ENCODE data around the gene PPP2R3B.

The PPP2R3B gene

GRCh38 chrX:318739-319578 is 67.7 kb downstream of the PPP2R3B start, which contains the start of gene GTPBP6:
Gene GTPBP6, minus strand, starts transcription at chrX:318796. Its CDS starts 9 bp downstream, at chrX:318787.
- peaks cover 2% of the 10 kb centered on the region for H3K27me3 ChIP-seq (replicated peaks; ENCODE audit: control insufficient read depth, insufficient read depth, low read length)
- H3K36me3 ChIP-seq (ENCODE audit: control insufficient read depth, insufficient read depth, low read length, severe bottlenecking) = peaks cover 11% of the 10 kb centered on the region
- H3K4me1 ChIP-seq (ENCODE audit: control insufficient read depth, insufficient read depth, low read length) = peaks cover 6% of the 10 kb centered on the region
- H3K9me3 ChIP-seq (ENCODE audit: control insufficient read depth, low read length) = no peaks in the 10 kb centered on the region
- H3K9ac ChIP-seq (ENCODE audit: low read length) = peak within 1 kb of the TSS; percentile 95
- peak; percentile 100 for DNase-seq (ENCODE audit: low read depth)
- peak within 1 kb of the TSS; percentile 93 for H3K4me3 ChIP-seq (ENCODE audit: low read length)

- Histone ChIP-seq H3K27me3 (replicated peaks; ENCODE audit: control insufficient read depth, insufficient read depth, low read length) (no peaks in the 10 kb centered on the region), H3K4me1 (ENCODE audit: control insufficient read depth, insufficient read depth, low read length) (peaks cover 6% of the 10 kb centered on the region), H3K9ac (ENCODE audit: low read length) (peak overlapping the region; percentile 84), H3K4me3 (ENCODE audit: low read length) (peak overlapping the region; percentile 84), H3K36me3 (ENCODE audit: control insufficient read depth, insufficient read depth, low read length, severe bottlenecking) (peaks cover 19% of the 10 kb centered on the region), H3K9me3 (ENCODE audit: control insufficient read depth, low read length) (no peaks in the 10 kb centered on the region)
- peak; percentile 100 for DNase-seq (ENCODE audit: low read depth)
Measured at GRCh38 chrX:318068-318738, 68.5 kb downstream of the PPP2R3B start.

GRCh38 chrX:317424-318067 is 69.2 kb downstream of the PPP2R3B start:
- Histone ChIP-seq H3K27me3 (replicated peaks; ENCODE audit: control insufficient read depth, insufficient read depth, low read length) (no peaks in the 10 kb centered on the region), H3K9me3 (ENCODE audit: control insufficient read depth, low read length) (no peaks in the 10 kb centered on the region), H3K9ac (ENCODE audit: low read length) (no peak overlapping the region), H3K4me3 (ENCODE audit: low read length) (peak overlapping the region; percentile 84), H3K36me3 (ENCODE audit: control insufficient read depth, insufficient read depth, low read length, severe bottlenecking) (peaks cover 25% of the 10 kb centered on the region), H3K4me1 (ENCODE audit: control insufficient read depth, insufficient read depth, low read length) (peaks cover 6% of the 10 kb centered on the region)
- no peak for DNase-seq (ENCODE audit: low read depth)

GRCh38 chrX:316351-317325 is 70.1 kb downstream of the PPP2R3B start:
- DNase-seq (ENCODE audit: low read depth) = no peak
- H3K4me1 ChIP-seq (ENCODE audit: control insufficient read depth, insufficient read depth, low read length) = peaks cover 6% of the 10 kb centered on the region
- no peaks in the 10 kb centered on the region for H3K27me3 ChIP-seq (replicated peaks; ENCODE audit: control insufficient read depth, insufficient read depth, low read length)
- no peak overlapping the region for H3K4me3 ChIP-seq (ENCODE audit: low read length)
- H3K9ac ChIP-seq (ENCODE audit: low read length) = no peak overlapping the region
- peaks cover 35% of the 10 kb centered on the region for H3K36me3 ChIP-seq (ENCODE audit: control insufficient read depth, insufficient read depth, low read length, severe bottlenecking)
- H3K9me3 ChIP-seq (ENCODE audit: control insufficient read depth, low read length) = no peaks in the 10 kb centered on the region

- H3K27me3 ChIP-seq (replicated peaks; ENCODE audit: control insufficient read depth, insufficient read depth, low read length) = no peaks in the 10 kb centered on the region
- H3K36me3 ChIP-seq (ENCODE audit: control insufficient read depth, insufficient read depth, low read length, severe bottlenecking) = peaks cover 46% of the 10 kb centered on the region
- H3K4me1 ChIP-seq (ENCODE audit: control insufficient read depth, insufficient read depth, low read length) = no peaks in the 10 kb centered on the region
- no peak for DNase-seq (ENCODE audit: low read depth)
- H3K9ac ChIP-seq (ENCODE audit: low read length) = no peak overlapping the region
- H3K9me3 ChIP-seq (ENCODE audit: control insufficient read depth, low read length) = no peaks in the 10 kb centered on the region
- H3K4me3 ChIP-seq (ENCODE audit: low read length) = no peak overlapping the region
Measured at GRCh38 chrX:314781-315595, 71.7 kb downstream of the PPP2R3B start.

- no peak overlapping the region for H3K4me3 ChIP-seq (ENCODE audit: low read length)
- DNase-seq (ENCODE audit: low read depth) = no peak
- H3K9ac ChIP-seq (ENCODE audit: low read length) = no peak overlapping the region
- no peaks in the 10 kb centered on the region for H3K27me3 ChIP-seq (replicated peaks; ENCODE audit: control insufficient read depth, insufficient read depth, low read length)
- H3K9me3 ChIP-seq (ENCODE audit: control insufficient read depth, low read length) = no peaks in the 10 kb centered on the region
- peaks cover 51% of the 10 kb centered on the region for H3K36me3 ChIP-seq (ENCODE audit: control insufficient read depth, insufficient read depth, low read length, severe bottlenecking)
- H3K4me1 ChIP-seq (ENCODE audit: control insufficient read depth, insufficient read depth, low read length) = no peaks in the 10 kb centered on the region
Measured at GRCh38 chrX:314049-314448, 72.7 kb downstream of the PPP2R3B start.

- H3K9ac ChIP-seq (ENCODE audit: low read length) = no peak overlapping the region
- H3K36me3 ChIP-seq (ENCODE audit: control insufficient read depth, insufficient read depth, low read length, severe bottlenecking) = peaks cover 55% of the 10 kb centered on the region
- no peak for DNase-seq (ENCODE audit: low read depth)
- no peaks in the 10 kb centered on the region for H3K9me3 ChIP-seq (ENCODE audit: control insufficient read depth, low read length)
- no peaks in the 10 kb centered on the region for H3K4me1 ChIP-seq (ENCODE audit: control insufficient read depth, insufficient read depth, low read length)
- H3K4me3 ChIP-seq (ENCODE audit: low read length) = no peak overlapping the region
- no peaks in the 10 kb centered on the region for H3K27me3 ChIP-seq (replicated peaks; ENCODE audit: control insufficient read depth, insufficient read depth, low read length)
Measured at GRCh38 chrX:313546-313945, 73.2 kb downstream of the PPP2R3B start.

- H3K4me3 ChIP-seq (ENCODE audit: low read length) = no peak overlapping the region
- H3K9me3 ChIP-seq (ENCODE audit: control insufficient read depth, low read length) = no peaks in the 10 kb centered on the region
- H3K4me1 ChIP-seq (ENCODE audit: control insufficient read depth, insufficient read depth, low read length) = no peaks in the 10 kb centered on the region
- H3K9ac ChIP-seq (ENCODE audit: low read length) = no peak overlapping the region
- DNase-seq (ENCODE audit: low read depth) = no peak
- H3K36me3 ChIP-seq (ENCODE audit: control insufficient read depth, insufficient read depth, low read length, severe bottlenecking) = peaks cover 60% of the 10 kb centered on the region
- H3K27me3 ChIP-seq (replicated peaks; ENCODE audit: control insufficient read depth, insufficient read depth, low read length) = no peaks in the 10 kb centered on the region
Measured at GRCh38 chrX:312621-313331, 73.9 kb downstream of the PPP2R3B start.

- no peak overlapping the region for H3K9ac ChIP-seq (ENCODE audit: low read length)
- H3K4me1 ChIP-seq (ENCODE audit: control insufficient read depth, insufficient read depth, low read length) = no peaks in the 10 kb centered on the region
- H3K9me3 ChIP-seq (ENCODE audit: control insufficient read depth, low read length) = no peaks in the 10 kb centered on the region
- DNase-seq (ENCODE audit: low read depth) = no peak
- peaks cover 73% of the 10 kb centered on the region for H3K36me3 ChIP-seq (ENCODE audit: control insufficient read depth, insufficient read depth, low read length, severe bottlenecking)
- no peaks in the 10 kb centered on the region for H3K27me3 ChIP-seq (replicated peaks; ENCODE audit: control insufficient read depth, insufficient read depth, low read length)
- H3K4me3 ChIP-seq (ENCODE audit: low read length) = no peak overlapping the region
Measured at GRCh38 chrX:311156-312129, 75.3 kb downstream of the PPP2R3B start.
